DOHH2 (cell line): ENCODE measurements around the gene BMPER.

Experiments
- CTCF ChIP-seq: fragments of 200-600 bp; sonication (generic); IDR thresholded peaks from one replicate; pipeline ENCODE4 v1.5.1; 2014; ENCODE audit warnings: antibody characterized with exemption, mild to moderate bottlenecking, low read depth, low read length; ENCODE audit not compliant: poor library complexity, severe bottlenecking
- EZH2phosphoT487 ChIP-seq: fragments of 200-600 bp; sonication (generic); IDR thresholded peaks from 2 replicates; pipeline ENCODE4 v1.6.1; 2017; ENCODE audit warnings: borderline replicate concordance, mild to moderate bottlenecking, antibody characterized with exemption, low read length, moderate library complexity, mixed read lengths

GRCh38 chr7:33934391-33934790, 29.1 kb downstream of the BMPER start:
- TF ChIP-seq CTCF (no peak), EZH2phosphoT487 (no peak)
